Adrenal gland (tissue), 12 donors: ENCODE data around the gene TWIST2. TPM values are rescaled to one million over a fixed set of nuclear protein-coding genes. Genes with fewer than 3 reads are reported as not detected.
A peak's percentile ranks its signal among the peaks of the same experiment; 100 is the strongest.

Source experiments
- DNase-seq, 7 donors: peaks; one replicate each; pipeline ENCODE4 v3.0.0-alpha.2; 2019 to 2020
- H3K27ac ChIP-seq, 5 donors: fragments of 200-600 bp; sonication (generic) in 4 of 5; 1 replicate in 3 of 5; 2 replicates in 2 of 5; pipeline versions ENCODE4 v1.5.1 to v1.8.0; 2016 to 2020; ENCODE audit warnings: mild to moderate bottlenecking in 1 of 5
- H3K27me3 ChIP-seq: fragments of 200-600 bp; 2 replicates; pipeline ENCODE4 v1.8.0; 2021
- H3K36me3 ChIP-seq, 2 donors: fragments of 200-600 bp; replicated peaks in 1 of 2; 1 replicate in 1 of 2; 2 replicates in 1 of 2; pipeline versions ENCODE4 v1.5.1 to v1.8.0; 2018 to 2022
- H3K4me1 ChIP-seq, 2 donors: fragments of 200-600 bp; replicated peaks in 1 of 2; 1 replicate in 1 of 2; 2 replicates in 1 of 2; pipeline versions ENCODE4 v1.5.1 to v1.8.0; 2018 to 2021
- H3K4me3 ChIP-seq, 4 donors: fragments of 200-600 bp; sonication (generic) in 3 of 4; one replicate each; pipeline ENCODE4 v1.5.1; 2016 to 2018
- H3K9me3 ChIP-seq, 3 donors: fragments of 200-600 bp; sonication (generic) in 1 of 3; replicated peaks in 1 of 3; 1 replicate in 2 of 3; 2 replicates in 1 of 3; pipeline versions ENCODE4 v1.5.1 to v1.8.0; 2016 to 2021
- POLR2A ChIP-seq, 2 donors: fragments of 450-650 bp; IDR thresholded peaks; one replicate each; pipeline ENCODE4 v1.6.1; 2017; ENCODE audit warnings: antibody characterized with exemption in 2 of 2, mild to moderate bottlenecking in 2 of 2, moderate library complexity in 1 of 2
- WGBS, 4 donors: extraction: QIAGEN DNeasy Blood & Tissue Kit in 2 of 4; methylation state at CpG; one replicate each; pipeline versions ENCODE4 v1.1.5 to v1.1.7; 2013 to 2017; 5-methylcytosine and 5-hydroxymethylcytosine counted together
- intact Hi-C, 2 donors: fragments of 100-400 bp; cut with DNase I; formaldehyde crosslinking; loops; one replicate each; pipeline versions ENCODE4 v1.14.1 to v1.15.0; 2022 to 2023
- polyA plus RNA-seq, 3 donors: library from polyadenylated mRNA; stranded (reverse); fragments of 200-250 nt in 2 of 3; fragments of 350-450 nt in 1 of 3; fragmentation: Illumina TruSeq in 1 of 3; extraction: RNeasy Lipid Tissue Mini Kit (QIAGEN cat#74804) in 1 of 3; gene quantifications; one replicate each; pipeline ENCODE4 v1.2.3, GENCODE V29; 2013 to 2014
- total RNA-seq, 9 donors: library from RNA; depleted of rRNA in 4 of 9; stranded (reverse); fragments of >200 nt in 4 of 9; fragments of 120-200 nt in 1 of 9; fragmentation: NEBNext Ultra II Directional in 1 of 9; extraction: Animal tissue kit (Norgen Biotek cat#: 25700) in 1 of 9; gene quantifications; one replicate each; pipeline versions ENCODE4 v1.1.0 to v1.2.4, GENCODE V29; 2013 to 2023
- TF ChIP-seq, protein P1 (sequence below), 6 experiments: fragments of 450-650 bp in 4 of 6; fragments of 200-600 bp in 2 of 6; sonication (generic) in 1 of 6; IDR thresholded peaks; 1 replicate in 5 of 6; 2 replicates in 1 of 6; pipeline versions ENCODE4 v1.5.1 to v1.8.0; 2016 to 2021; ENCODE audit warnings: antibody characterized with exemption in 6 of 6, mild to moderate bottlenecking in 2 of 6, moderate library complexity in 1 of 6
- donor health status: healthy with polysubstance abuse.
- donor health status: Bipolar disorder and iron deficiency.
- donor health status: DM: yes; HTN: yes; CAD: no.
- donor health status: DM: no; HTN: no; CAD: no.
- donor health status: DM: no; HTN: no; CAD: no.
- donor health status: DM: yes; HTN: yes; CAD: no.

Gene TWIST2
- total and polyA plus RNA-seq, 12 donors, result 1.0 to 20.5 (median 6.0) TPM

DNA sequence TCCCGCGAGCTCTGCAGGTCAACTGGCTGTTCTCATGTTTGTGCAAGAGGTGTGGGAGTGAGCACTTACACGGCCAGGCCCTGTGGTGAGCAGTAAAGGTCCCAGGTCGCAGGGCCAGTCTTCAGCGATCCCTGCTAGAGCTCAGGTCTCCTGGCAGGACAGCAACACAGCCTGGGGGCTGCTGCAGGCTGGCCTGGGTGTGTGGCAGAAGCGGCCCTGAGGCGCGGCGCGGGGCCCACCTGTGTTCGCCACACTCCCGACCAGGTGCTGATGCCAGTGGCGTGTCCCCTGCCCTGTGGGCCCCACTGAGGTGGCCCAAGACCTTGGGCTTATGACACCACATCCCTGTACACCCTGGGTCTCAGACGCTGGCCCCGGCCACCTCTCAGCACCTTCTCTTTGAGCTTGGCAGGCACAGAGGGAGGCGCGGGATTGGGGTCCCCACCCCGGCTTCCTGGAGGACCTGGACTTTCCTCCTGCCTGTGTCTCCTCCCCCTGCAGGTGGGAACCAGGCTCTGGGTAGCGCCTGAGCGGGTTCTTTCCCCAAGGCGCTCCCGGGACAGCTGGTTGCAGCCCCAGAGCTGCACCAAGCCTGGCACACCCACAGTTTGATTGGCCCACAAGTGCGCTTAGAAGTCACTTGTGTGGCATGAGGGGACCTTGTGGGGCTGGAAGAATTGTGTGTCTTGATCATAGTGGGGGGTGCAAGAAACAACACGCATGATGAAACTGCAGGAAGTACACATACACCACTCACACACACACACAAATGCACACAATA is 59.2 kb downstream of the TWIST2 start:
- Histone ChIP-seq H3K27me3 (no peaks in the 10 kb centered on the region), H3K36me3 (no peaks in the 10 kb centered on the region), H3K4me3 (no peak overlapping the region), H3K4me1 (no peaks in the 10 kb centered on the region), H3K9me3 (no peaks in the 10 kb centered on the region), H3K27ac (no peak overlapping the region)
- intact Hi-C loops, result no loop called here
- no peak for TF ChIP-seq POLR2A (IDR thresholded peaks at IDR 0.05)
- TF ChIP-seq, protein P1, sequence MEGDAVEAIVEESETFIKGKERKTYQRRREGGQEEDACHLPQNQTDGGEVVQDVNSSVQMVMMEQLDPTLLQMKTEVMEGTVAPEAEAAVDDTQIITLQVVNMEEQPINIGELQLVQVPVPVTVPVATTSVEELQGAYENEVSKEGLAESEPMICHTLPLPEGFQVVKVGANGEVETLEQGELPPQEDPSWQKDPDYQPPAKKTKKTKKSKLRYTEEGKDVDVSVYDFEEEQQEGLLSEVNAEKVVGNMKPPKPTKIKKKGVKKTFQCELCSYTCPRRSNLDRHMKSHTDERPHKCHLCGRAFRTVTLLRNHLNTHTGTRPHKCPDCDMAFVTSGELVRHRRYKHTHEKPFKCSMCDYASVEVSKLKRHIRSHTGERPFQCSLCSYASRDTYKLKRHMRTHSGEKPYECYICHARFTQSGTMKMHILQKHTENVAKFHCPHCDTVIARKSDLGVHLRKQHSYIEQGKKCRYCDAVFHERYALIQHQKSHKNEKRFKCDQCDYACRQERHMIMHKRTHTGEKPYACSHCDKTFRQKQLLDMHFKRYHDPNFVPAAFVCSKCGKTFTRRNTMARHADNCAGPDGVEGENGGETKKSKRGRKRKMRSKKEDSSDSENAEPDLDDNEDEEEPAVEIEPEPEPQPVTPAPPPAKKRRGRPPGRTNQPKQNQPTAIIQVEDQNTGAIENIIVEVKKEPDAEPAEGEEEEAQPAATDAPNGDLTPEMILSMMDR (IDR thresholded peaks at IDR 0.05), result no peak
- no peak for DNase-seq
- 65 to 89% (median 80%) methylated on average over 5 to 24 of the region's 24 CpGs for WGBS, 4 donors

DNA sequence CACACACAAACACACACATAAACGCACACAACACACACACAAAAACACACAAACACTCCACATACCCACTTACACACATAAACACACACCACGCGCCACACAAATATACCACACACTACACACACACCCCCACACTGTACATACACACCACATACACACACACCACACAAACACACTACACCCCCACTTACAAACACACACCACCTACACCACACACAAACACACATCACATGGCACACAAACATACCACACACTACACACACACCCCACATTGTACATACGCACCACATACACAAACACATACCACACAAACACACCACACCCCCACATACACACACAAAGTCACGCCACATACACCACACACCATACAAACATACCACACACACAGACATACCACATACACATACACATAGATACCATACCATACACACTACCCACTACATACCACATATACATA is 59.9 kb downstream of the TWIST2 start:
- Histone ChIP-seq H3K9me3 (no peaks in the 10 kb centered on the region), H3K27me3 (no peaks in the 10 kb centered on the region), H3K36me3 (no peaks in the 10 kb centered on the region), H3K4me3 (no peak overlapping the region), H3K4me1 (no peaks in the 10 kb centered on the region), H3K27ac (no peak overlapping the region)
- WGBS, 4 donors, result 89 to 93% (median 91%) methylated on average over 5 of the region's 5 CpGs
- intact Hi-C loops, result no loop called here
- no peak for TF ChIP-seq POLR2A (IDR thresholded peaks at IDR 0.05)
- TF ChIP-seq, protein P1 (IDR thresholded peaks at IDR 0.05), result no peak
- no peak for DNase-seq

DNA sequence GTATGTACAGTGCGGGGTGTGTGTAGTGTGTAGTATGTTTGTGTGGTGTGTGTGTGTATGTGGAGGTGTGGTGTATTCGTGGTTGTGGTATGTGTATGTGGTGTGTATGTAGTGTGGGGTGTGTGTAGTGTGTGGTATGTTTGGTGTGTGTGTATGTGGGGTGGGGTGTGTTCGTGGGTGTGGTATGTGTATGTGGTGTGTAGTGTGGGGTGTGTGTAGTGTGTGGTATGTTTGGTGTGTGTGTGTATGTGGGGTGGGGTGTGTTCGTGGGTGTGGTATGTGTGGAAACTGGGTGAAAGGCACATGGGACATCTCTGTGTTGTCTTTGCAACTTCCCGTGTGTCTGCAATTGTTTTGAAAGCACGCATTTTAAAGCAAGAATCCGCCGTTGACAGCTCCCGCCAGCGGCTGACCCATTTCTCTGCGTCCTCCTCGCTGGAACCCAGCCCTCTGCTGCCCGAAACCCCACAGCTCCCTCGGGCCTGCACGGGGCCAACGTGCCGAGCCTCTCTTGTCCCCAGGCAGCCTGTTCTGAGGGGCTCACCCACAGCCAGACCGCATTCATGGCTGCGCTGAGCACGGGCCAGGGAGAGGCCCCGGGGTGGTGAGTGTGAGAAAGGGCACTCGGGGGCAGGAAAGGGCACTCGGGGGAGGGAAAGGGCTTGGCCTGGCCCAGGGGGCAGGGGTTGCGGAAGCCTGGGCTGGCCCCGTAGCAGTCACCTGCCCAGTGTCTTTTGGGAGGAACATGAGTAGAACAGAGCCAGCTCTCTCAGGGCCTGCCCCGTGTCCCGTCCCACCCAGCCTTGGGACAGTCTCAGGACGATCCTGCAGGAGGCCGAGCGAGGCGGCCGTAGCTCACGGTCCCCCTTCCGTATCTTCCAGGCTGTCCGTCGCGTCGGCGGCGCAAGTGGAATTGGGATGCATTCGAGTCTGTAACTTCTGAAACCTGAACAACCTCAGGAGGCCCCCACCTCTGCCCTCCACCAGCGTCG is 61.4 kb downstream of the TWIST2 start:
- Histone ChIP-seq H3K27me3 (no peaks in the 10 kb centered on the region), H3K27ac (peak overlapping the region in 1 of 5 donors; percentile 78), H3K4me1 (no peaks in the 10 kb centered on the region), H3K36me3 (no peaks in the 10 kb centered on the region), H3K9me3 (no peaks in the 10 kb centered on the region), H3K4me3 (no peak overlapping the region)
- TF ChIP-seq, protein P1 (IDR thresholded peaks at IDR 0.05), result no peak
- no peak for TF ChIP-seq POLR2A (IDR thresholded peaks at IDR 0.05)
- DNase-seq, result peak in 2 of 7 donors; percentile 10 to 58
- WGBS, 4 donors, result 62 to 72% (median 69%) methylated on average over 22 to 43 of the region's 43 CpGs
- intact Hi-C loops, result no loop called here

DNA sequence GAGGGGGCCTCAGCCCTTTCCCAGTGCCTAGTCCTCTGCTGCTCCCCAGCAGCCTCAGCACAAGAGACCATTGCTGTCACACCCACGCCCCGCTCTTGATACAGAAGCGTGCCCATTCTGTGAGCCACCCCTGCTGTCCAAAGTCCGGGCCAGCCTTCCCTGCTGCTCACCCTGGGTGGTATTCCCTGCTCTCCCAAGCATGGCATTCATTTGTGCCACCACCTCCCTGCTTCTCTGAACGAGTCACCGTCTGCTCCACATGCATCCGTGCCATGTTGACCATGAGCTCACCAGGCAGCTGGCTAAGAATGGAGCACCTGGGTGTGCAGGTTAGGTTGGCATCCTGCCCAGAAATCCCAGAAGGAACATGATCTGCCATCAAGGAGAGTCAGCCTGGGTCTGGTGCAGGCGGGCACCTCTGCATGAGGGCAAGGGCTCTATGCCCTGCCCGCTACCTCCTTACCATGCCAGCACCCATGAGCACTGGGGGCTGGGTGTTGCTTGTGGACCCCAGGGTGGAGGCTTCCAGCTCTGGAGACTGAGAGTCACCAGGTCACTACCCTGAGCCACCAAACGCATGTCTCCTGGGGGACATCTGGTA is 63.0 kb downstream of the TWIST2 start:
- intact Hi-C loops, result no loop called here
- H3K27ac ChIP-seq, result no peak overlapping the region
- DNase-seq, result no peak
- TF ChIP-seq POLR2A (IDR thresholded peaks at IDR 0.05), result no peak
- TF ChIP-seq, protein P1 (IDR thresholded peaks at IDR 0.05), result no peak
- H3K36me3 ChIP-seq, result no peaks in the 10 kb centered on the region
- no peaks in the 10 kb centered on the region for H3K9me3 ChIP-seq
- no peak overlapping the region for H3K4me3 ChIP-seq
- WGBS, 4 donors, result 89 to 96% (median 90%) methylated on average over 5 to 10 of the region's 10 CpGs
- no peaks in the 10 kb centered on the region for H3K4me1 ChIP-seq
- no peaks in the 10 kb centered on the region for H3K27me3 ChIP-seq
